GM12891 (cell line): ENCODE results near the gene TMEM222.

Source experiments
- DNase-seq: peaks from one replicate; pipeline ENCODE4 v3.0.0; 2011; ENCODE audit warnings: low spot score; ENCODE audit not compliant: insufficient read length
- FAIRE-seq: peaks from 2 replicates; lab custom pipeline; 2011; peaks lifted over from hg19 to GRCh38; lab: Jason Lieb, UNC
- PAX5 ChIP-seq: IDR thresholded peaks from 2 replicates; pipeline ENCODE4 v1.6.1; 2011; ENCODE audit warnings: low read length, moderate library complexity, mild to moderate bottlenecking; ENCODE audit not compliant: insufficient read depth, severe bottlenecking
- POLR2A ChIP-seq: IDR thresholded peaks from 2 replicates; pipeline ENCODE4 v1.6.1; 2011; ENCODE audit warnings: low read depth, low read length, control low read depth
- POLR2AphosphoS5 ChIP-seq: IDR thresholded peaks from 2 replicates; pipeline ENCODE4 v1.6.1; 2011; ENCODE audit warnings: low read depth, low read length, control low read depth
- POU2F2 ChIP-seq: IDR thresholded peaks from 2 replicates; pipeline ENCODE4 v1.6.1; 2011; ENCODE audit warnings: low read depth, mild to moderate bottlenecking, control low read depth, low read length, moderate library complexity
- SPI1 ChIP-seq: IDR thresholded peaks from 2 replicates; pipeline ENCODE4 v1.6.1; 2011; ENCODE audit warnings: low read depth, low read length, control low read depth
- TAF1 ChIP-seq: IDR thresholded peaks from 2 replicates; pipeline ENCODE4 v1.6.1; 2011; ENCODE audit warnings: low read depth, low read length, control low read depth

TMEM222 gene

GRCh38 chr1:27338751-27339150 lies 16.8 kb downstream of the TMEM222 start:
- TF ChIP-seq POLR2AphosphoS5: no peak
- TF ChIP-seq PAX5: no peak
- no peak for TF ChIP-seq SPI1
- TF ChIP-seq TAF1: no peak
- TF ChIP-seq POLR2A: no peak
- TF ChIP-seq POU2F2: no peak
- DNase-seq (no peak), FAIRE-seq (no peak)

- FAIRE-seq (no peak), DNase-seq (no peak)
- TF ChIP-seq POLR2A (no peak), SPI1 (no peak), POU2F2 (no peak), POLR2AphosphoS5 (no peak), TAF1 (no peak), PAX5 (no peak)
Measured at GRCh38 chr1:27339213-27339612, 17.2 kb downstream of the TMEM222 start.

GRCh38 chr1:27341525-27342252 lies 19.7 kb downstream of the TMEM222 start, which contains the start of gene SYTL1:
SYTL1 (plus strand) TSS chr1:27342022; CDS start chr1:27345335, 3,313 bp downstream.
- no peak for FAIRE-seq

GRCh38 chr1:27342391-27342777 lies 20.4 kb downstream of the TMEM222 start:
- TF ChIP-seq POU2F2 (no peak), TAF1 (no peak), POLR2AphosphoS5 (no peak), POLR2A (no peak), SPI1 (no peak), PAX5 (no peak)
- FAIRE-seq: peak; percentile 85
- DNase-seq: no peak

More at GRCh38 chr1:27341525-27342252, 19.7 kb downstream of the TMEM222 start, which contains the start of gene SYTL1:
- DNase-seq: peak; percentile 86
- no peak for TF ChIP-seq TAF1
- TF ChIP-seq SPI1: peak; percentile 74

GRCh38 chr1:27342778-27343638 lies 21.0 kb downstream of the TMEM222 start:
- DNase-seq (peak; percentile 58), FAIRE-seq (peak; percentile 91)

GRCh38 chr1:27343639-27344025 lies 21.7 kb downstream of the TMEM222 start:
- FAIRE-seq: no peak
- TF ChIP-seq PAX5 (no peak), POLR2AphosphoS5 (no peak), POU2F2 (no peak), SPI1 (no peak), POLR2A (no peak), TAF1 (no peak)

More at GRCh38 chr1:27342778-27343638, 21.0 kb downstream of the TMEM222 start:
- TF ChIP-seq POU2F2 (0 out of 2 replicates have a peak, but pooled peaks have one; percentile 8), SPI1 (peak; percentile 63), PAX5 (no peak)

GRCh38 chr1:27345272-27345671 lies 23.3 kb downstream of the TMEM222 start:
- FAIRE-seq: no peak
- TF ChIP-seq SPI1: no peak
- TF ChIP-seq POLR2AphosphoS5: no peak
- TF ChIP-seq PAX5: no peak
- TF ChIP-seq POLR2A: no peak
- TF ChIP-seq TAF1: no peak
- no peak for TF ChIP-seq POU2F2
- DNase-seq: no peak

More at GRCh38 chr1:27343639-27344025, 21.7 kb downstream of the TMEM222 start:
- DNase-seq: no peak

- FAIRE-seq: no peak
- TF ChIP-seq POLR2AphosphoS5: no peak
- TF ChIP-seq PAX5: no peak
- no peak for TF ChIP-seq POLR2A
- no peak for TF ChIP-seq SPI1
- TF ChIP-seq POU2F2: no peak
- TF ChIP-seq TAF1: no peak
- no peak for DNase-seq
Measured at GRCh38 chr1:27346357-27346756, 24.4 kb downstream of the TMEM222 start.

GRCh38 chr1:27346991-27347624 lies 25.1 kb downstream of the TMEM222 start:
- no peak for TF ChIP-seq POLR2A
- no peak for TF ChIP-seq POU2F2
- no peak for TF ChIP-seq POLR2AphosphoS5
- TF ChIP-seq PAX5: no peak
- no peak for TF ChIP-seq TAF1
- TF ChIP-seq SPI1: no peak
- no peak for DNase-seq
- FAIRE-seq: no peak
